HepG2 (cell line): ENCODE measurements around the gene NAV2. TPM values are rescaled to one million over a fixed set of nuclear protein-coding genes. Genes with fewer than 3 reads are reported as not detected.
A peak's percentile ranks its signal among the peaks of the same experiment; 100 is the strongest.

Experiments
- ATAC-seq: fragments of 200-7000 bp; cut with Tn5 transposase; 3 replicates; pipeline ENCODE4 v1.9.1; 2020; ENCODE audit warnings: mild to moderate bottlenecking, moderate library complexity
- BruUV-seq: library from RNA; stranded (reverse); fragments of 400-500 nt; replicated peaks from 2 replicates; lab custom pipeline; 2021; lab: Mats Ljungman, UMichigan
- CTCF ChIA-PET: fragments of 300-600 bp; formaldehyde crosslinking; extraction: SDS; loops from one replicate; lab custom pipeline; 2021; ENCODE audit warnings: low total read pairs, inconsistent platforms, low intra/inter-chr PET ratio; lab: Yijun Ruan, JAX
- POLR2A ChIA-PET: fragments of 350-600 bp; sonication (Branson Sonifier 250); formaldehyde crosslinking; loops from one replicate; lab custom pipeline; 2020; ENCODE audit warnings: antibody characterized with exemption, inconsistent platforms; lab: Yijun Ruan, JAX
- DNase-seq: peaks from one replicate; pipeline ENCODE4 v3.0.0-alpha.2; 2015; ENCODE audit warnings: low spot score
- FAIRE-seq: peaks from 3 replicates; lab custom pipeline; 2011; peaks lifted over from hg19 to GRCh38; lab: Jason Lieb, UNC
- H2AFZ ChIP-seq: one replicate; pipeline ENCODE4 v1.6.1; 2011; ENCODE audit warnings: low read length, inconsistent platforms
- H3K27ac ChIP-seq: fragments of 300-600 bp; 3 replicates; pipeline ENCODE4 v1.8.0; 2011; ENCODE audit warnings: mixed run types, mild to moderate bottlenecking, mixed read lengths, low read length, inconsistent platforms; ENCODE audit not compliant: insufficient read depth; ENCODE audit errors: extremely low read length
- H3K27me3 ChIP-seq, 2 experiments: fragments of 200-600 bp in 1 of 2; 2 replicates in 1 of 2; 3 replicates in 1 of 2; pipeline versions ENCODE4 v1.6.0 to v1.8.0; 2011; ENCODE audit warnings: low read length in 2 of 2, mild to moderate bottlenecking in 2 of 2, moderate library complexity in 2 of 2, inconsistent platforms in 1 of 2; ENCODE audit not compliant: insufficient read depth in 2 of 2, control insufficient read depth in 1 of 2
- H3K36me3 ChIP-seq, 2 experiments: fragments of 200-600 bp in 1 of 2; replicated peaks in 1 of 2; 2 replicates in 1 of 2; 3 replicates in 1 of 2; pipeline versions ENCODE4 v1.5.1 to v1.8.0; 2011; ENCODE audit warnings: low read length in 2 of 2, inconsistent platforms in 1 of 2; ENCODE audit not compliant: insufficient read depth in 2 of 2, control insufficient read depth in 1 of 2
- H3K4me1 ChIP-seq: 2 replicates; pipeline ENCODE4 v1.5.1; 2012; ENCODE audit warnings: low read length, inconsistent platforms; ENCODE audit not compliant: insufficient read depth
- H3K4me2 ChIP-seq: 2 replicates; pipeline ENCODE4 v1.6.0; 2011; ENCODE audit warnings: low read depth, low read length, inconsistent platforms
- H3K4me3 ChIP-seq, 3 experiments: fragments of 200-600 bp in 1 of 3; sonication (generic), shearing (Covaris generic) in 1 of 3; replicated peaks in 1 of 3; 2 replicates each; pipeline ENCODE4 v1.5.1; 2011 to 2016; ENCODE audit warnings: low read length in 3 of 3, inconsistent platforms in 2 of 3, low read depth in 2 of 3, mild to moderate bottlenecking in 2 of 3, control low read depth in 1 of 3, mixed read lengths in 1 of 3; ENCODE audit not compliant: insufficient read depth in 1 of 3
- H3K79me2 ChIP-seq: one replicate; pipeline ENCODE4 v1.6.1; 2011; ENCODE audit warnings: low read length, inconsistent platforms; ENCODE audit not compliant: insufficient read depth
- H3K9ac ChIP-seq: 2 replicates; pipeline ENCODE4 v1.6.0; 2011; ENCODE audit warnings: mild to moderate bottlenecking, low read depth, low read length, inconsistent platforms; ENCODE audit not compliant: insufficient read depth
- H3K9me3 ChIP-seq: 2 replicates; pipeline ENCODE4 v1.5.1; 2012; ENCODE audit warnings: mild to moderate bottlenecking, low read length
- H4K20me1 ChIP-seq: 2 replicates; pipeline ENCODE4 v1.6.0; 2011; ENCODE audit warnings: inconsistent platforms, mild to moderate bottlenecking, low read length, moderate library complexity; ENCODE audit not compliant: insufficient read depth
- CEBPG ChIP-seq: IDR thresholded peaks from 2 replicates; pipeline ENCODE4 v1.6.1; 2016
- CREB1 ChIP-seq, 2 experiments: fragments of 450-650 bp in 1 of 2; IDR thresholded peaks; 2 replicates each; pipeline ENCODE4 v1.6.1; 2016 to 2017; ENCODE audit warnings: control low read depth in 1 of 2, mild to moderate bottlenecking in 1 of 2, missing compliant biosample characterization in 1 of 2, missing genetic modification characterization in 1 of 2
- CREM ChIP-seq, 2 experiments: sonication (generic) in 1 of 2; formaldehyde crosslinking in 1 of 2; IDR thresholded peaks; 2 replicates each; pipeline versions ENCODE4 v1.4.0 to v1.6.1; 2016 to 2020; ENCODE audit warnings: antibody characterized with exemption in 1 of 2, mild to moderate bottlenecking in 1 of 2, missing genetic modification reagents in 1 of 2
- ELF3 ChIP-seq: IDR thresholded peaks from 2 replicates; pipeline ENCODE4 v1.6.1; 2016; ENCODE audit warnings: missing genetic modification reagents, missing compliant biosample characterization
- MAX ChIP-seq: IDR thresholded peaks from 2 replicates; pipeline ENCODE4 v1.6.1; 2012; ENCODE audit warnings: inconsistent platforms
- NR2F2 ChIP-seq: IDR thresholded peaks from 2 replicates; pipeline ENCODE4 v1.6.1; 2012; ENCODE audit warnings: low read depth, inconsistent platforms, borderline replicate concordance
- POGK ChIP-seq: sonication (generic); formaldehyde crosslinking; conservative IDR thresholded peaks from 2 replicates; pipeline ENCODE4 v1.8.0; 2022; ENCODE audit warnings: mild to moderate bottlenecking, moderate library complexity, missing genetic modification reagents
- RARA ChIP-seq: IDR thresholded peaks from 2 replicates; pipeline ENCODE4 v1.6.1; 2016; ENCODE audit warnings: missing genetic modification reagents, missing compliant biosample characterization
- SAFB2 ChIP-seq: sonication (generic); formaldehyde crosslinking; IDR thresholded peaks from 2 replicates; pipeline ENCODE4 v1.5.1; 2020; ENCODE audit warnings: missing genetic modification reagents, low read depth, mild to moderate bottlenecking, borderline replicate concordance
- ZFP36L2 ChIP-seq: sonication (generic); formaldehyde crosslinking; IDR thresholded peaks from 2 replicates; pipeline ENCODE4 v1.4.0; 2020; ENCODE audit warnings: missing genetic modification reagents
- ZFP82 ChIP-seq: sonication (generic); formaldehyde crosslinking; IDR thresholded peaks from 2 replicates; pipeline ENCODE4 v1.5.1; 2020; ENCODE audit warnings: mild to moderate bottlenecking, missing genetic modification reagents, borderline replicate concordance
- ZNF180 ChIP-seq: sonication (generic); formaldehyde crosslinking; IDR thresholded peaks from 2 replicates; pipeline ENCODE4 v1.4.0; 2020; ENCODE audit warnings: low read depth, missing genetic modification reagents, borderline replicate concordance
- ZNF292 ChIP-seq: sonication (generic); formaldehyde crosslinking; IDR thresholded peaks from 2 replicates; pipeline ENCODE4 v1.8.1; 2022; ENCODE audit warnings: mild to moderate bottlenecking, low read depth, missing genetic modification reagents, borderline replicate concordance
- ZNF891 ChIP-seq: sonication (generic); formaldehyde crosslinking; IDR thresholded peaks from 2 replicates; pipeline ENCODE4 v1.5.0; 2020; ENCODE audit warnings: mild to moderate bottlenecking, missing genetic modification reagents
- ZSCAN29 ChIP-seq: sonication (generic); formaldehyde crosslinking; conservative IDR thresholded peaks from 2 replicates; pipeline ENCODE4 v1.4.0; 2020; ENCODE audit warnings: mild to moderate bottlenecking, missing genetic modification reagents
- WGBS: methylation state at CpG from one replicate; pipeline ENCODE4 v1.1.6; 2017; ENCODE audit warnings: low lambda C conversion rate; 5-methylcytosine and 5-hydroxymethylcytosine counted together
- in situ Hi-C: cut with HindIII; loops from 2 replicates; pipeline ENCODE4 v1.10.0; 2017; ENCODE audit warnings: low pct_unique_long_range_greater_than_20kb; ENCODE audit not compliant: extremely low pct_ligation_motif_present
- intact Hi-C: fragments of 100-400 bp; cut with micrococcal nuclease; formaldehyde crosslinking; loops from one replicate; pipeline ENCODE4 v1.10.0; 2022; ENCODE audit not compliant: unreplicated experiment
- polyA plus RNA-seq, 8 experiments: library from polyadenylated mRNA; depleted of rRNA in 3 of 8; stranded (reverse) in 7 of 8; unstranded in 1 of 8; fragments of >200 nt; fragmentation: Illumina TruSeq in 4 of 8; extraction: Trizol in 4 of 8; gene quantifications; 2 replicates each; pipeline versions ENCODE4 v1.2.1 to v1.2.3, GENCODE V29; 2011 to 2016; ENCODE audit warnings: low read depth in 4 of 8, missing spikeins in 1 of 8, mixed read lengths in 1 of 8; ENCODE audit not compliant: insufficient read depth in 1 of 8
- total RNA-seq, 5 experiments: library from RNA; depleted of rRNA; stranded (reverse); fragments of >200 nt; fragmentation: Illumina TruSeq; extraction: Trizol; gene quantifications; 2 replicates each; pipeline ENCODE4 v1.2.3, GENCODE V29; 2016; ENCODE audit warnings: low read depth in 1 of 5

The NAV2 gene
- total and polyA plus RNA-seq, 2 of the 13 experiments (the other 11 are each of a cell fraction or from before 2014, with no cell fraction given) = 9.3 to 34.6 TPM

DNA sequence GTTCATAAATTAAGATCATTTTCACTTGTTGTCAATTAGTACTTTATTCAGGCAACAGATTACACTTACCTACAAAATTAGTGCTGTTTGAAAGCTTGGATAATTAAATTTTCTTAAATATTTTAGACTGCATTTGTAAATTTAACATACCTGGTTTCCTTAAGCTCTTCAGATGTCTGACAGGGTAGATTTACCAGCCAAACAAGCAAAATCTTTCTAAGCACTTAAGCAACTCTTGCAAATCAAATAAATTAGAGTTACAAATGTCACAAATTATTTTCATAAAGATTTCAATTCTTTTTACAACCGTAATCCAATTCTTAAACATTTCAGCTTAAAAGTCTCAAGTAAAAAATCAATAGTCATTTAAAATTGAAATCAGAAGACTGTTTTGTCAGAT lies 317.8 kb downstream of the NAV2 start:
- Histone ChIP-seq H4K20me1 (no peaks in the 10 kb centered on the region), H3K4me3 (no peak overlapping the region), H3K27me3 (no peaks in the 10 kb centered on the region), H3K9ac (no peak overlapping the region), H3K4me1 (peaks cover 99% of the 10 kb centered on the region), H3K9me3 (no peaks in the 10 kb centered on the region), H3K27ac (no peak overlapping the region), H3K36me3 (peaks cover 0 to 1% of the 10 kb centered on the region in 2 experiments; a peak in 1 of 5 replicates), H3K79me2 (peaks cover 88% of the 10 kb centered on the region), H2AFZ (no peak overlapping the region), H3K4me2 (peak overlapping the region; percentile 43; the same call in 1 of the 2 replicates)
- in situ Hi-C loops (no loop called here), intact Hi-C loops (no loop called here)
- TF ChIP-seq ZNF180 (no peak), ELF3 (CRISPR knock-in tag) (no peak)
- FAIRE-seq (no peak), DNase-seq (no peak), ATAC-seq (no peak)
- 91% methylated on average over 1 of the region's 1 CpG for WGBS
- ChIA-PET CTCF (no interaction called here), POLR2A (interaction anchor here (0.9 to 2.2 kb wide), 3 partner anchors 8 to 53 kb away, joined by 3 to 12 read pairs (median 3); no protein-coding TSS in a partner anchor)
- BruUV-seq = no TSS peak

DNA sequence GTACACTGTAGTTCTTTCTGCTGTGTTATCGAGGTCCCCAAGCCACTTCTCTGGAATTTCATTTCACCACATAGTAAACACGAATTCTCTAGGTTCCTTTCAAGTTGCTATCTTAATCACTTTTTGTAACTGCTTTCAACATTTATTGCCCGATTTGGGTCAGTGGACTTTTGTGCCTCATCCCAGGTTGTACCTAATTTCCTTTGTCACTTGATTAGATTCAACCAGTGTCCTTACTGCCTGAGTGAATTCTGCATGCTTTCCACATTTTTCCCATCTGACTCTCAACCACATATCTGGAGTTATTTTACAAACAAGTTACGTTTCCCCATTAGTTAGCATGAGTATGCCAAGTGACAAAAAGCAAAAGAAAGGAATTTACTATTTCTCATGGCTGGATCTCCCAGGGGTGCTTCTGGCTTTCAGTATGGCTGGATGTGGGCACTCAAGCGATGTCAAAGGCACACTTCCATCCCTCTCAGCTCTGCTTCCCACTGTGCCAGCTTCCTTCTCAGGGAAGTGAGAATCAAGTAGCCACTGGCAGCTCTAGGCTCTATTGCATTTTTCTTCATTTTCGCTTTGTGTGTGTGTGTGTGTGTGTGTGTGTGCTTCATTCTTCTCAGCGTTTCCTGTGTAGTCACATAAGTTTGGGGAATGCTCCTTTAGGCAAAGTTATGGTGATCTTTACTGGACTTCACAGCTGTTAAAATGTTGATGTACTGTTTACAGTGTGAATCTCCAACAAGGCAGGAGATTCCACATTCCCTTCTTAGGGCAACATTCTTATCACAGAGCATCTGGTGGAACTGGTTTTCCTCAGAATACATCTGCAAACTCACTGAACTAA lies 318.7 kb downstream of the NAV2 start:
- FAIRE-seq = peak; percentile 75
- H3K4me2 ChIP-seq = peak overlapping the region; percentile 43
- in situ Hi-C loops (no loop called here), intact Hi-C loops (no loop called here)
- no peak overlapping the region for H3K4me3 ChIP-seq
- no peaks in the 10 kb centered on the region for H4K20me1 ChIP-seq
- peak; percentile 87 for DNase-seq
- H3K36me3 ChIP-seq = peaks cover 0 to 1% of the 10 kb centered on the region in 2 experiments; a peak in 1 of 5 replicates
- no peak overlapping the region for H2AFZ ChIP-seq
- peaks cover 81% of the 10 kb centered on the region for H3K79me2 ChIP-seq
- CTCF ChIA-PET = no interaction called here
- ATAC-seq = peak; percentile 35
- POLR2A ChIA-PET = interaction anchor here (0.9 to 2.2 kb wide), 3 partner anchors 9 to 78 kb away, joined by 3 to 12 read pairs (median 4); no protein-coding TSS in a partner anchor
- 36% methylated on average over 7 of the region's 7 CpGs for WGBS
- no peaks in the 10 kb centered on the region for H3K9me3 ChIP-seq
- BruUV-seq = no TSS peak
- H3K27me3 ChIP-seq = no peaks in the 10 kb centered on the region
- H3K9ac ChIP-seq = no peak overlapping the region
- H3K27ac ChIP-seq = peak overlapping the region; percentile 32
- H3K4me1 ChIP-seq = peaks cover 100% of the 10 kb centered on the region
- TF ChIP-seq POGK (CRISPR knock-in tag) (peak; percentile 42; the same call in 1 of the 2 replicates), ZNF292 (0 out of 2 replicates have a peak, but pooled peaks have one; percentile 29), MAX (0 out of 2 replicates have a peak, but pooled peaks have one; percentile 21), CREM (IDR thresholded peaks at IDR 0.05) (peak; percentile 48; the same call in 1 of the 2 replicates), CREM (CRISPR knock-in tag; IDR thresholded peaks at IDR 0.05) (no peak), CREB1 (IDR thresholded peaks at IDR 0.05) (no peak), CREB1 (CRISPR knock-in tag; IDR thresholded peaks at IDR 0.05) (peak; percentile 39; the same call in 1 of the 2 replicates), NR2F2 (peak; percentile 67), RARA (CRISPR knock-in tag) (0 out of 2 replicates have a peak, but pooled peaks have one; percentile 40), ZFP82 (CRISPR knock-in tag) (no peak), ZNF891 (CRISPR knock-in tag) (no peak), SAFB2 (CRISPR knock-in tag) (no peak), CEBPG (CRISPR knock-in tag) (peak; percentile 30; the same call in 1 of the 2 replicates), ZFP36L2 (CRISPR knock-in tag) (no peak), ZSCAN29 (no peak)
